NB4 (cell line): ENCODE results near the gene PLXDC1.

ENCODE experiments used
- DNase-seq: peaks from one replicate; pipeline ENCODE4 v3.0.0; 2010; ENCODE audit warnings: low read depth
- H3K4me3 ChIP-seq: one replicate; pipeline ENCODE4 v1.5.1; 2011; ENCODE audit warnings: mild to moderate bottlenecking, low read depth, low read length, moderate library complexity
- MYC ChIP-seq: IDR thresholded peaks from 2 replicates; pipeline ENCODE4 v1.6.1; 2011; ENCODE audit warnings: low read depth, low read length
- POLR2A ChIP-seq: IDR thresholded peaks from 2 replicates; pipeline ENCODE4 v1.6.1; 2011; ENCODE audit warnings: mild to moderate bottlenecking; ENCODE audit not compliant: insufficient read length; ENCODE audit errors: extremely low read depth
- TF ChIP-seq, protein P1 (sequence below): IDR thresholded peaks from one replicate; pipeline ENCODE4 v1.5.1; 2012; ENCODE audit warnings: low read depth, low read length
- TF ChIP-seq, protein P2 (sequence below): IDR thresholded peaks from 2 replicates; pipeline ENCODE4 v1.6.1; 2011; ENCODE audit warnings: low read depth, low read length

PLXDC1 gene

DNA sequence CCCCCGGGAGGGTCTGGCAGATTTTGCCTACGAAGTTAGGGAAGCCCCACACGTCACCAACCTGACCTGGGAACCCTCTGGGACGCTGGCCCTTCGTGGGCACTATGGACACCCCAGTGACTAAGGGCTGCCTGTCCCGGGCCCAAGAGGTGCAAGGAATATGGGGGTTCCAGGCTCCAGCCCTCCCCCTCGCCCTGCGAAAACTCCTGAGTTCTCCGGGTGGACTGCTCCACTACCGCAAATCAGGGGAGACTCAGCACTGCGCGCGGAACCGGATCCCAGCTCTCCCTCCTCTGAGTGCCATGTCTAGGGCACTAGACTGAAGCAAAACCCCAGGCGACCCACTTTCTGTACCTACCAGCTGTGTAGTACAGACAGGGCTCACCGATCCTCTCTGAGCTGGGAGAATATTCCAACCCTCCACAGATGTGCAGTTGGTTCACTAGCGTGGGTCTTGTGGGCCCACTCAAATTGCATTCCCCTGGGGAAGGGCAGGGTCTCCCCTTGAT, 14.5 kb upstream of the PLXDC1 start, which contains the start of gene ARL5C:
Gene ARL5C, minus strand, starts transcription at position 321 of the 509 bp plus-strand sequence. CDS start 401 bp downstream, outside the sequence.
- peak within 1 kb of the TSS; percentile 13 for H3K4me3 ChIP-seq
- TF ChIP-seq, protein P1, sequence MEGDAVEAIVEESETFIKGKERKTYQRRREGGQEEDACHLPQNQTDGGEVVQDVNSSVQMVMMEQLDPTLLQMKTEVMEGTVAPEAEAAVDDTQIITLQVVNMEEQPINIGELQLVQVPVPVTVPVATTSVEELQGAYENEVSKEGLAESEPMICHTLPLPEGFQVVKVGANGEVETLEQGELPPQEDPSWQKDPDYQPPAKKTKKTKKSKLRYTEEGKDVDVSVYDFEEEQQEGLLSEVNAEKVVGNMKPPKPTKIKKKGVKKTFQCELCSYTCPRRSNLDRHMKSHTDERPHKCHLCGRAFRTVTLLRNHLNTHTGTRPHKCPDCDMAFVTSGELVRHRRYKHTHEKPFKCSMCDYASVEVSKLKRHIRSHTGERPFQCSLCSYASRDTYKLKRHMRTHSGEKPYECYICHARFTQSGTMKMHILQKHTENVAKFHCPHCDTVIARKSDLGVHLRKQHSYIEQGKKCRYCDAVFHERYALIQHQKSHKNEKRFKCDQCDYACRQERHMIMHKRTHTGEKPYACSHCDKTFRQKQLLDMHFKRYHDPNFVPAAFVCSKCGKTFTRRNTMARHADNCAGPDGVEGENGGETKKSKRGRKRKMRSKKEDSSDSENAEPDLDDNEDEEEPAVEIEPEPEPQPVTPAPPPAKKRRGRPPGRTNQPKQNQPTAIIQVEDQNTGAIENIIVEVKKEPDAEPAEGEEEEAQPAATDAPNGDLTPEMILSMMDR, result no peak
- DNase-seq, result no peak

DNA sequence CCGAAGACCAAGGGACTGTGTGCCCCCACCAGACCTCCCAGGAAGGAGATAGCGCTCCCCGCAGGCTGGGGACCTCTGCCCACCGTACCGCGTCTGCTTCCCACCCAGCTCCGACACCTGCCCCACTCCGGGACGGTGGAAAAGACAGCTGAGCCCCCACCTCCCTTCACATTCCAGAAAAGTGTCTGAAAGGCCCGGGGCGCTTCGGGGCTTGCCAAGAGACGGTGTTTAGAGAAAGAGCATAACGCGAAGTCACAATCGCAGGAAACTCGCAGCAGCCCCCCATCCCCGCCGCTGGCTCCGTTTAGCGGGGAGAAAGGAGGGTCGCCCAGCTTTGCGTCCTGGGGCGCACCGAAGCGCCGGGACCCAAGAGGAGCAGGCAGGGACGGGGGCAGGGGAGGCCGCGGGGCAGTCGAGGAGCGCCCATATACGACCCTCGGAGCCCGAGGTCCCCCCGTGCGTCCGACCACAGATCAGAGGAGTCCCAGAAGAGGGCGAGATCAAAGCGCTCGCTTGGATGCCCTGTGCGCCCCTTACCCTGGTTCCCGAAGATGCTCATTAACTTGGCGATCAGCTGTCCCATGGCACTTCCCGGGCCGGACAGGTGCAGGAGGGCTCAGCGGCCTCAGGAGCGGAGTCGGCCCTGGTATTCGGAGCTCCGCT, 13.9 kb upstream of the PLXDC1 start:
- no peak for DNase-seq
- TF ChIP-seq, protein P1, result no peak
- TF ChIP-seq, protein P2, sequence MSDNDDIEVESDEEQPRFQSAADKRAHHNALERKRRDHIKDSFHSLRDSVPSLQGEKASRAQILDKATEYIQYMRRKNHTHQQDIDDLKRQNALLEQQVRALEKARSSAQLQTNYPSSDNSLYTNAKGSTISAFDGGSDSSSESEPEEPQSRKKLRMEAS, result no peak
- TF ChIP-seq MYC (no peak), POLR2A (no peak)
- H3K4me3 ChIP-seq, result no peak overlapping the region

DNA sequence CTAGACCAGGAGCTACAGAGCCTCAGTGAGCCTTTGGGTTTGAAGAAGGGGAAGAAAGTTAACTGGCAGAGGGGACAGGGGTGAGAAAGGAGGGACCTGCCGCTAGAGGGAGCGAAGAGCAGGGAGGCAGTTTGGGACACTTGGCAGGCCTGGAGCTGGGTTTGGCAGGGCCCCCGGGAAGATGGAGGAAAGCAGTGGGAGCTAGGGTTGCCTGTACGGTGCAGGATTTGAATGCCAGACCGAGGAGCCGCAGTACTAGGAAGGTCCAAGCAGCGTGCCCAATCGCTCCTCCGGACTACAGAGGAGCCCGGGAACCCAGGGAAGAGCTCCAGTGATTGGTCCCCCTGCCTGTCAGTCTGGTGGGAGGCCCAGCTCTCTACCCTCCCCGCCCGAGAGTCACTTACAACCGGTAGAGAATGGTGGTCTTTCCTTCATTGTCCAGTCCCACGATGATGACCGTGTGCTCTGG, 13.3 kb upstream of the PLXDC1 start:
- DNase-seq, result peak; percentile 90
- TF ChIP-seq, protein P1, result peak; percentile 97
- no peak for TF ChIP-seq POLR2A
- peak; percentile 33 for TF ChIP-seq MYC
- TF ChIP-seq, protein P2, result peak; percentile 42
- H3K4me3 ChIP-seq, result no peak overlapping the region

DNA sequence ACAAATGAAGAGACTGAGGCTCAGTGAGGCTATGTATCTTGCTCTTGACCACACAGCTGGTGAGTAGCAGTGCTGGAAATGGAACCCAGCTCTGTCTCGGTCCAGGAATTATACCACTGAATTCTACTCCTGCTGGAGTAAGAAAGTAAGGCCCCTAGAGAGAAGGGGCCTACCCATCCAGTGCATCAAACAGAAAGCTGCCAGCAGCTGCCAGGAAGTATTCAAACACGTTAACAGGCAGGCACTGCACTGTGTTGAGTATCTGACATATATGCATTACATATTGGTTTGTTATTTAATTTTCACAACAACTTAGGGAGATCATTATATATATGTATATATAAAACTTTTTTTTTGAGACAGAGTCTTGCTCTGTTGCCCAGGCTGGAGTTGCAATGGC, 10.5 kb upstream of the PLXDC1 start:
- no peak overlapping the region for H3K4me3 ChIP-seq
- DNase-seq, result no peak
- TF ChIP-seq MYC, result no peak
- TF ChIP-seq, protein P2, result no peak
- TF ChIP-seq, protein P1, result no peak
- no peak for TF ChIP-seq POLR2A

DNA sequence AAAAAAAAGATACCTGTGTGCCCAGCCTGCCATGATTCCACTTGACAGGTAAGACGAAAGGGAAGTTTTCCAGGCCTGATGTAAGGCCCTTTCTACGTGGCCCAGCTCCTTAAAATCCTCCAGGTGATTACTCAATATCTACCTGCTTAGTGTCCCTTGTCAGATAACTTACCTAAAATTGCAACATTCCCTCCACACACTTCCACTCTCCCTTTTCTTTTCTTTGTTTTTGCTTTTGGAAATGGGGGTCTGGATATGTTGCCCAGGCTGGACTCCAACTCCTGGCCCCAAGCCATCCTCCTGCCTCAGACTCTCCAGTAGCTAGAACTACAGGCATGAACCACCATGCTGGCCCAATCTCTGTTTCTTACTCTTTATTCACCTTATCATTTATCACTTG, 7.2 kb upstream of the PLXDC1 start:
- TF ChIP-seq, protein P1, result no peak
- no peak for TF ChIP-seq MYC
- TF ChIP-seq POLR2A, result no peak
- TF ChIP-seq, protein P2, result no peak
- DNase-seq, result no peak
- no peak overlapping the region for H3K4me3 ChIP-seq
